Measurements from ENCODE around the gene FOXK2. TPM values are rescaled to one million over a fixed set of nuclear protein-coding genes. Genes with fewer than 3 reads are reported as not detected.
A peak's percentile ranks its signal among the peaks of the same experiment; 100 is the strongest.

FOXK2 gene
- total and polyA plus RNA-seq, 7 experiments from 2014 or later: 4.2 to 67.1 (median 42.3) TPM

DNA sequence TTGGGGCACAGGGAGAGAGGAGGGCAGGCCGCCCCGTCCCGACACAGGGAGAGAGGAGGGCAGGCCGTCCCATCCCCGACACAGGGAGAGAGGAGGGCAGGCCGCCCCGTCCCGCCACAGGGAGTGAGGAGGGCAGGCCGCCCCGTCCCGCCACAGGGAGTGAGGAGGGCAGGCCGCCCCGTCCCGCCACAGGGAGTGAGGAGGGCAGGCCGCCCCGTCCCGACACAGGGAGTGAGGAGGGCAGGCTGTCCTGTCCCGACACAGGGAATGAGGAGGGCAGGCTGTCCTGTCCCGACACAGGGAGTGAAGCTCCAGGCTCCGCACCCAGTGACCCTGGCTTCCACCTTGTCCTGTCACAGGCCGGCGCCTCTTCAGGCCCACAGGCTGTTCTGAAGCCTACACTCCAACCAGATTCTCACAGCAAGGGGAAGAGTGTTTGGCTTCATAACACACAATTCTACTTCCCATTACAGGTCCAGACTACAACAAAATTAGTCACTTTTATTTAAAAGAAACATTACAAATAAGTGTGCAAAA lies 94.6 kb downstream of the FOXK2 start:
- CTCF ChIA-PET: no interaction called here
- intact Hi-C loops (cut with micrococcal nuclease): no loop called here
- Mint-ChIP-seq H3K4me1 (peaks cover 0 to 7% (median 0%) of the 10 kb centered on the region in 7 donors), H3K36me3 (peaks cover 9 to 56% (median 24%) of the 10 kb centered on the region in 5 donors), H3K27me3 (no peaks in the 10 kb centered on the region), H3K27ac (peak overlapping the region in 1 of 9 donors; percentile 62), H3K4me3 (no peak overlapping the region), H3K9me3 (no peaks in the 10 kb centered on the region)
- POLR2A ChIA-PET: interaction anchor here (0.6 kb wide), 1 partner anchor 49 kb away, joined by 3 read pairs; no protein-coding TSS in a partner anchor
- Histone ChIP-seq H3K4me1 (ENCODE audit: control insufficient read depth in 2 of 2, insufficient read depth in 2 of 2, low read length in 2 of 2) (no peaks in the 10 kb centered on the region), H3K9me3 (ENCODE audit: control insufficient read depth in 2 of 3, low read length in 3 of 3) (no peaks in the 10 kb centered on the region), H3K27ac (ENCODE audit: low read depth, low read length) (no peak overlapping the region), H3K36me3 (ENCODE audit: control insufficient read depth in 2 of 3, insufficient read depth in 3 of 3, low read length in 3 of 3) (peaks cover 6 to 69% (median 12%) of the 10 kb centered on the region in 3 experiments), H3K27me3 (ENCODE audit: control insufficient read depth in 2 of 2, insufficient read depth in 2 of 2, low read length in 2 of 2) (no peaks in the 10 kb centered on the region), H3K4me3 (ENCODE audit: low read length) (no peak overlapping the region)
- DNase-seq (no peak), ATAC-seq (no peak)

DNA sequence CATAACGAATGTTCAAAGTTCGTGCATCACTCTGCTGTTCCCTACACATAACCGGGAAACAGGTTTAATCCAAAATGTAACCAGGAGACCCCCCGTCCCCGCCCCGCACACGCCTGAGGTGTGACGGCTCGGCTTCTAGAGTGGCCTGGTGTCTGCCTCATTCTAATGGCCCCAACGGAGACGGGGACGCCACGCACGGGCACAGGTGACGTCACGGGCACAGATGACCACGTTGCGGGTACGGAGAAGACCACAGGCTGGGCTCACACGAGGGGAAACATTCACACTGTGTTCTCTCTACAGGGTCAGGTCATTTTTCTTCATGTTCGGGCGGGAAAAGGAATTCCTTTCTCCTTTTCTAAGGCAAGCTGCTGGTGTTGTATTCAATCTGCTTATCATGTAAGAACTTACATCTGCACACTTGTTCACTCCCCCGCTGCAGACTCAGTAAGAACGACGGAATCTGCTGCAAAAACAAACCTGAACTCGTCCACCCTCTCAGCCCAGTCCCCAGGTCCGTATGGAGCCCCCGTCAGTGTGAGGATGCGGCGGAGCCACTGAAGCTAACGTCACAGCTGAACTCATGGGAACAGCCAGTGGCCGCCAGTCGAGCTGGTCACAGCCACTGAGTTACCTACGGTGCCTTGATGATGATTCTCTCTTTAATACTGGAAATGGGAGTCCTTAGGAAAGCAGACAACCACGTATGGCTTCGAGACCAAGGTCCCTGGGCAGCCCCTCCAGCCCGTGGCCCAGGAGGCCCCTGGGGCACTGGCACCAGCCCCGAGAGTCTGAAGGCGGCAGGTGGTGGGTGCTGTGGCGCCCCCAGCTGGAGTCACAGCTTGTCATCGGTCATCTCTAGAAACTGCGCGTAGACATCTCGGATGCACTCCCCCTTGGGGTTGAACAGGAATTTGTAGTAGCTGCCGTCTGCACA lies 95.8 kb downstream of the FOXK2 start:
- CTCF ChIA-PET: no interaction called here
- peak overlapping the region in 2 of 9 donors; percentile 20 to 38 for H3K27ac Mint-ChIP-seq
- no peak for DNase-seq
- no peaks in the 10 kb centered on the region for H3K27me3 Mint-ChIP-seq
- H3K4me1 ChIP-seq (ENCODE audit: control insufficient read depth in 2 of 2, insufficient read depth in 2 of 2, low read length in 2 of 2): no peaks in the 10 kb centered on the region
- no peak overlapping the region for H3K4me3 ChIP-seq (ENCODE audit: low read length)
- peaks cover 9 to 52% (median 22%) of the 10 kb centered on the region in 5 donors for H3K36me3 Mint-ChIP-seq
- intact Hi-C loops (cut with micrococcal nuclease): no loop called here
- H3K9me3 ChIP-seq (ENCODE audit: control insufficient read depth in 2 of 3, low read length in 3 of 3): no peaks in the 10 kb centered on the region
- no peak overlapping the region for H3K27ac ChIP-seq (ENCODE audit: low read depth, low read length)
- POLR2A ChIA-PET: no interaction called here
- peaks cover 6 to 72% (median 15%) of the 10 kb centered on the region in 3 experiments for H3K36me3 ChIP-seq (ENCODE audit: control insufficient read depth in 2 of 3, insufficient read depth in 3 of 3, low read length in 3 of 3)
- peaks cover 0 to 2% (median 0%) of the 10 kb centered on the region in 7 donors for H3K4me1 Mint-ChIP-seq
- no peak overlapping the region for H3K4me3 Mint-ChIP-seq
- no peak for ATAC-seq
- no peaks in the 10 kb centered on the region for H3K9me3 Mint-ChIP-seq
- no peaks in the 10 kb centered on the region for H3K27me3 ChIP-seq (ENCODE audit: control insufficient read depth in 2 of 2, insufficient read depth in 2 of 2, low read length in 2 of 2)

DNA sequence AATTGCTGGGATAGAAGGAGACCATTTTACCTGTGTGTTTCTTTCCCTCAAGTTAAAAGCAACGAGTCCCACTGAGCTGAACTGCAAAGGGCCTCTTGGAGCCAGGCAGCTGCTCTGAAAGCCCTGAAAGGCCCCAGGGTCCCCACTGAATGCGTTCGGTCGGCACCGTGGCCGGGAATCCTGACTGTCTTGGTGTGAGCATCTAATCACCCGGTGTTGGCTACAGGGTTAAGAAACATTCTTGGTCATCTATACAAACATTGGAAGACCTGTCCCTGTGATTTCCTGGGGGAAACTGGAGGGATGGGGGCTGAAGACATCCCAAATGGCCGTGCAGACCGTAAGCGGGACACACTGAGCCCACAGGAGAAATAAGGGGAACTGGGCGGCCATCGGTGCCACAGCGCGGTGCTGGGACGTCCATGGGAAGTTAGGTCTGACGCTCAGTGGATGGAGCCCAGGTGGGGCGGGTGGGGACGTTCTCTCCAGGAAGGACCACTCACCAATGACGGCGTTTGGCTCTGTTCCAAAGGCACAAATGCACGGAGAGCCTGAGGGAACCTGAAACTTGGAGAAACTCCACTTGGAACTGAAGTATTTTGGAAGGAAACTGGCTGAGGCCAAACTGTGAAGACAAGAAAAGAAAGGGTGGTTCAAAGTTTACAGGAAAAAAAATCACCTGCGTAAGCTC lies 96.6 kb downstream of the FOXK2 start:
- H3K27ac Mint-ChIP-seq: no peak overlapping the region
- no peak for DNase-seq
- no peaks in the 10 kb centered on the region for H3K27me3 Mint-ChIP-seq
- no peak overlapping the region for H3K4me3 Mint-ChIP-seq
- Histone ChIP-seq H3K9me3 (ENCODE audit: control insufficient read depth in 2 of 3, low read length in 3 of 3) (no peaks in the 10 kb centered on the region), H3K4me1 (ENCODE audit: control insufficient read depth in 2 of 2, insufficient read depth in 2 of 2, low read length in 2 of 2) (no peaks in the 10 kb centered on the region), H3K27me3 (ENCODE audit: control insufficient read depth in 2 of 2, insufficient read depth in 2 of 2, low read length in 2 of 2) (no peaks in the 10 kb centered on the region), H3K27ac (ENCODE audit: low read depth, low read length) (no peak overlapping the region), H3K36me3 (ENCODE audit: control insufficient read depth in 2 of 3, insufficient read depth in 3 of 3, low read length in 3 of 3) (peaks cover 6 to 80% (median 15%) of the 10 kb centered on the region in 3 experiments), H3K4me3 (ENCODE audit: low read length) (no peak overlapping the region)
- H3K4me1 Mint-ChIP-seq: peaks cover 0 to 2% (median 0%) of the 10 kb centered on the region in 7 donors
- CTCF ChIA-PET: no interaction called here
- POLR2A ChIA-PET: interaction anchor here (0.7 kb wide), 1 partner anchor 117 kb away, joined by 7 read pairs; no protein-coding TSS in a partner anchor
- intact Hi-C loops (cut with micrococcal nuclease): no loop called here
- H3K36me3 Mint-ChIP-seq: peaks cover 9 to 57% (median 25%) of the 10 kb centered on the region in 5 donors
- H3K9me3 Mint-ChIP-seq: no peaks in the 10 kb centered on the region
- no peak for ATAC-seq

DNA sequence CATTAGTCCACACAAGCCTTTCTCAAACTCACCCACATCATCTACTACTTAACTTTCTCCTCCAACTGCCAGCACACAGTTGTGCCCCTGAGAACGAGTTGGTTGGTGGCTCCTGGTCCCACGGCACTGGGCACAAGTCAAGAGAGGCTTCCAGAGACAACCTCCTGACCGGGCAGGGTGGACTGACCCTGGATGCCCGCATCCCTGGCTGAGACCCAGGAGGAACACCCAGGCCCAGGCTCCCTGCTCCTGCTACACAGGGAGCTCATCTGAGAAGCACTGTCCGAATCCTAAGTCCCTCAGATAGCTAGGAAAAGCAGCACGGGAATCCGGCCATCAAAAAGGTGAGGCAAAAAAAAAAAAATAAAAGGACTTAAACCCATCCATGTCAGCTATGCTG lies 99.7 kb downstream of the FOXK2 start:
- Mint-ChIP-seq H3K9me3 (no peaks in the 10 kb centered on the region), H3K4me1 (peaks cover 0 to 3% (median 0%) of the 10 kb centered on the region in 7 donors), H3K36me3 (peaks cover 9 to 61% (median 25%) of the 10 kb centered on the region in 5 donors), H3K27ac (no peak overlapping the region), H3K27me3 (no peaks in the 10 kb centered on the region), H3K4me3 (no peak overlapping the region)
- intact Hi-C loops (cut with micrococcal nuclease): no loop called here
- no peaks in the 10 kb centered on the region for H3K4me1 ChIP-seq (ENCODE audit: control insufficient read depth in 2 of 2, insufficient read depth in 2 of 2, low read length in 2 of 2)
- CTCF ChIA-PET: no interaction called here
- no peaks in the 10 kb centered on the region for H3K27me3 ChIP-seq (ENCODE audit: control insufficient read depth in 2 of 2, insufficient read depth in 2 of 2, low read length in 2 of 2)
- peaks cover 13 to 88% (median 18%) of the 10 kb centered on the region in 3 experiments for H3K36me3 ChIP-seq (ENCODE audit: control insufficient read depth in 2 of 3, insufficient read depth in 3 of 3, low read length in 3 of 3)
- H3K4me3 ChIP-seq (ENCODE audit: low read length): no peak overlapping the region
- ATAC-seq (no peak), DNase-seq (no peak)
- no peak overlapping the region for H3K27ac ChIP-seq (ENCODE audit: low read depth, low read length)
- H3K9me3 ChIP-seq (ENCODE audit: control insufficient read depth in 2 of 3, low read length in 3 of 3): no peaks in the 10 kb centered on the region
- POLR2A ChIA-PET: no interaction called here

DNA sequence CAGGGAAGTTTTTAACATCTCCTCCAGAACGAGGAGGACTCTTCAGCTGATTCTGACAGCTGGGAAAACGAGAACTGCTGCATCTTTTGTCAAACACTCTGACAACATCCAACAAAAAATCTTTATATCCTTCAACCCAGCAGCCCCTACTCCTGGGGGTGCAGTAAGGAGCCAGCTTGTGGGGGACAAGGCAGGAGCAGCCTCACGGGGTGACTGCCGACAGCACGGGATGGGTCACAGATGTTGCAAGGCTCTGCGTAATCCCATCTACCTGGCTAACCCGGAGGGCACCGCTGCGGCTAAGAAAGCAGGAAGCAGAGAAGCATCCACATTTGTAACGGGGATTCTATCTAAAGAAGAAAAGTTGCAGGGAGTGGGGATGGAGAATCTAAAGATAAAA lies 100.1 kb downstream of the FOXK2 start:
- no peak for ATAC-seq
- no peaks in the 10 kb centered on the region for H3K4me1 ChIP-seq (ENCODE audit: control insufficient read depth in 2 of 2, insufficient read depth in 2 of 2, low read length in 2 of 2)
- Mint-ChIP-seq H3K9me3 (no peaks in the 10 kb centered on the region), H3K4me1 (peaks cover 0 to 3% (median 0%) of the 10 kb centered on the region in 7 donors), H3K27ac (no peak overlapping the region), H3K4me3 (no peak overlapping the region), H3K36me3 (peaks cover 9 to 57% (median 22%) of the 10 kb centered on the region in 5 donors), H3K27me3 (no peaks in the 10 kb centered on the region)
- no peak for DNase-seq
- no peaks in the 10 kb centered on the region for H3K9me3 ChIP-seq (ENCODE audit: control insufficient read depth in 2 of 3, low read length in 3 of 3)
- no peak overlapping the region for H3K27ac ChIP-seq (ENCODE audit: low read depth, low read length)
- POLR2A ChIA-PET: no interaction called here
- no peaks in the 10 kb centered on the region for H3K27me3 ChIP-seq (ENCODE audit: control insufficient read depth in 2 of 2, insufficient read depth in 2 of 2, low read length in 2 of 2)
- peaks cover 13 to 87% (median 18%) of the 10 kb centered on the region in 3 experiments for H3K36me3 ChIP-seq (ENCODE audit: control insufficient read depth in 2 of 3, insufficient read depth in 3 of 3, low read length in 3 of 3)
- intact Hi-C loops (cut with micrococcal nuclease): no loop called here
- CTCF ChIA-PET: no interaction called here
- no peak overlapping the region for H3K4me3 ChIP-seq (ENCODE audit: low read length)

DNA sequence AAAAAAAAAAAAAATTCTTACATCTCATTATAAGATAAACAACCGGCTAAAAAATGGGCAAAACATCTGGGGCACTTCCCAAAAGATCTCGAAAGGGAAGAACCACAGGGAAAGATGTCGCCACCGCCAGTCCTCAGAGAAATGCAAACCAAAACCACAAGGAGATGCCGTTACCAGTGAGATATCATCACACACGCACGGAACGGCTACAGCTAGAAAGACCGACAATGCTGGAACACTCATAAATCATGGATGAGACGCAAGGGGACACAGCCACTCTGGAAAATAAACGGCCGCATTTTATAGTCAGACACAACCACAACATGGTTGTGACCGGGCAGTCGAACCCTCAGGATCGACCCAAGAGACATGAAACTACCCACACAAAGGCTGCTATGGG lies 104.2 kb downstream of the FOXK2 start:
- no peaks in the 10 kb centered on the region for H3K9me3 ChIP-seq (ENCODE audit: control insufficient read depth in 2 of 3, low read length in 3 of 3)
- no peak for DNase-seq
- no peaks in the 10 kb centered on the region for H3K4me1 ChIP-seq (ENCODE audit: control insufficient read depth in 2 of 2, insufficient read depth in 2 of 2, low read length in 2 of 2)
- H3K27me3 Mint-ChIP-seq: no peaks in the 10 kb centered on the region
- H3K4me3 ChIP-seq (ENCODE audit: low read length): no peak overlapping the region
- H3K9me3 Mint-ChIP-seq: no peaks in the 10 kb centered on the region
- peaks cover 6 to 87% (median 9%) of the 10 kb centered on the region in 3 experiments for H3K36me3 ChIP-seq (ENCODE audit: control insufficient read depth in 2 of 3, insufficient read depth in 3 of 3, low read length in 3 of 3)
- ATAC-seq: no peak
- no peak overlapping the region for H3K27ac ChIP-seq (ENCODE audit: low read depth, low read length)
- intact Hi-C loops (cut with micrococcal nuclease): no loop called here
- peaks cover 0 to 48% (median 25%) of the 10 kb centered on the region in 5 donors for H3K36me3 Mint-ChIP-seq
- peaks cover 0 to 11% (median 0%) of the 10 kb centered on the region in 7 donors for H3K4me1 Mint-ChIP-seq
- peak overlapping the region in 1 of 9 donors; percentile 70 for H3K27ac Mint-ChIP-seq
- H3K4me3 Mint-ChIP-seq: no peak overlapping the region
- ChIA-PET CTCF (no interaction called here), POLR2A (no interaction called here)
- no peaks in the 10 kb centered on the region for H3K27me3 ChIP-seq (ENCODE audit: control insufficient read depth in 2 of 2, insufficient read depth in 2 of 2, low read length in 2 of 2)
